ENCODE measurements around the gene BMERB1. TPM values are rescaled to one million over a fixed set of nuclear protein-coding genes. Genes with fewer than 3 reads are reported as not detected.

BMERB1 gene
- total and polyA plus RNA-seq, 7 donors = 26.6 to 133 (median 41.3) TPM

DNA sequence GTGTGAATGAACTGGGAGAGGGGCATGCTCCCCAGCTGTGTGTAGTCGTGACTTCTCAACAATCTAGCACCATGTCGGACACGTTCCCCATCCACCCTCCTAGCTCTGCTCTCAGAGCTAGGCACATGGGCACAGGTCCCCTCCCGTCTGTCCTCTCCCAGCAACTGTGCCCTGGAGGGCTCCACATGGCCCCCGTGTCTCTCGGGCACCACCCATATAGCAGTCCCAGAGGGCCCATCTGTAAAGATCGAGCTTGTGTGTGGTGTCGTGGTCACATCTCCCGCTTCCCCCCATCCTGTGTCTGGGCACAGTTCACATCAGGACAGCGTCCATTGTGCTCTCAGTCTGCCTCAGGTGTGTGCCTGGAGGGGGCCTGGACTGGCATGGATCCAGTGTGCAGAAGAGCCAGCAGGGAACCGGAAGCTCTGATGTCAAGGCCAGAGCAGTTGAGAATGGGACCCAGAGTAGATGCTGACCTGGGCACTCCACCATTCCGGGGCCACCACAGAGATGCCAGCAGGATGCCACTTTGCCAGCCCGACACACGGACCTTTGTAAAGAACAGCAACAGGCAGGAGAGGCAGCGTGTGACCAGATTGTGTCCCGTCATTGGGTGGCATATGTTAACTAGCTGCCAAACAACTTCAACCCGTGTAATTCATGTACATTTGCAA, 152.9 kb downstream of the BMERB1 start:
- TF ChIP-seq, protein P1, sequence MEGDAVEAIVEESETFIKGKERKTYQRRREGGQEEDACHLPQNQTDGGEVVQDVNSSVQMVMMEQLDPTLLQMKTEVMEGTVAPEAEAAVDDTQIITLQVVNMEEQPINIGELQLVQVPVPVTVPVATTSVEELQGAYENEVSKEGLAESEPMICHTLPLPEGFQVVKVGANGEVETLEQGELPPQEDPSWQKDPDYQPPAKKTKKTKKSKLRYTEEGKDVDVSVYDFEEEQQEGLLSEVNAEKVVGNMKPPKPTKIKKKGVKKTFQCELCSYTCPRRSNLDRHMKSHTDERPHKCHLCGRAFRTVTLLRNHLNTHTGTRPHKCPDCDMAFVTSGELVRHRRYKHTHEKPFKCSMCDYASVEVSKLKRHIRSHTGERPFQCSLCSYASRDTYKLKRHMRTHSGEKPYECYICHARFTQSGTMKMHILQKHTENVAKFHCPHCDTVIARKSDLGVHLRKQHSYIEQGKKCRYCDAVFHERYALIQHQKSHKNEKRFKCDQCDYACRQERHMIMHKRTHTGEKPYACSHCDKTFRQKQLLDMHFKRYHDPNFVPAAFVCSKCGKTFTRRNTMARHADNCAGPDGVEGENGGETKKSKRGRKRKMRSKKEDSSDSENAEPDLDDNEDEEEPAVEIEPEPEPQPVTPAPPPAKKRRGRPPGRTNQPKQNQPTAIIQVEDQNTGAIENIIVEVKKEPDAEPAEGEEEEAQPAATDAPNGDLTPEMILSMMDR (IDR thresholded peaks at IDR 0.05) = no peak
- DNase-seq (no peak), ATAC-seq (no peak)
- Histone ChIP-seq H3K9me3 (peaks cover 4% of the 10 kb centered on the region), H3K4me3 (no peak overlapping the region), H3K4me1 (peaks cover 9% of the 10 kb centered on the region), H3K27ac (no peak overlapping the region), H3K27me3 (ENCODE audit: insufficient read depth in 3 of 3, low read length in 2 of 3) (no peaks in the 10 kb centered on the region), H3K36me3 (ENCODE audit: insufficient read depth in 1 of 2, low read depth in 1 of 2) (peaks cover 0 to 39% of the 10 kb centered on the region in 2 donors)
- 94 to 96% (median 95%) methylated on average over 17 of the region's 17 CpGs for WGBS, 3 donors
- intact Hi-C loops (cut with DNase I) = no loop called here

DNA sequence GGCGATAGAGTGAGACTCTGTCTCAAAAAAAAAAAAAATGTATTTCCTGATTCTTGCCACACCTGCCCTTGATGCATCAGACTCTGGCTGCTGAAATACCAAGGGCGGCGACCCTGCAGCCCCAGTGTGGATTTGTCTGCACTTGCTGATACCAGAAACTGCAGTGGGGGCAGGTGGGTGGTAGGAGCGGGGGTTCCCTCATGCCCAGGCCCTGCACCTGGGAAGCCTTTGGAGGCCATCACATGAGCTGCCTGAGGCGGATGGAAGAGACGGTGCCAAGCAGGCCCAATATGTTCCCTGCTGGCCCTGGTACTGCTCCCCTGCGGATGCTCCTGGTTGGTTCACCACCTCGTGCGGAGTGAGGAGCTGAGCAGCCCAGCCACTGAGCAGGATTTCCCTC, 157.9 kb downstream of the BMERB1 start:
- no peak overlapping the region for H3K4me3 ChIP-seq
- DNase-seq = no peak
- peak overlapping the region; percentile 32 for H3K27ac ChIP-seq
- H3K36me3 ChIP-seq (ENCODE audit: insufficient read depth in 1 of 2, low read depth in 1 of 2) = peaks cover 5 to 42% of the 10 kb centered on the region in 2 donors
- H3K27me3 ChIP-seq (ENCODE audit: insufficient read depth in 3 of 3, low read length in 2 of 3) = no peaks in the 10 kb centered on the region
- TF ChIP-seq, protein P1 (IDR thresholded peaks at IDR 0.05) = no peak
- intact Hi-C loops (cut with DNase I) = loop anchor here in 1 of 2 donors (10.0 kb wide), 1 partner anchor 52 kb away; the partner anchor contains the start of gene MARF1
- no peaks in the 10 kb centered on the region for H3K9me3 ChIP-seq
- ATAC-seq = no peak
- 82 to 89% (median 88%) methylated on average over 9 of the region's 9 CpGs for WGBS, 3 donors
- H3K4me1 ChIP-seq = peaks cover 16% of the 10 kb centered on the region

DNA sequence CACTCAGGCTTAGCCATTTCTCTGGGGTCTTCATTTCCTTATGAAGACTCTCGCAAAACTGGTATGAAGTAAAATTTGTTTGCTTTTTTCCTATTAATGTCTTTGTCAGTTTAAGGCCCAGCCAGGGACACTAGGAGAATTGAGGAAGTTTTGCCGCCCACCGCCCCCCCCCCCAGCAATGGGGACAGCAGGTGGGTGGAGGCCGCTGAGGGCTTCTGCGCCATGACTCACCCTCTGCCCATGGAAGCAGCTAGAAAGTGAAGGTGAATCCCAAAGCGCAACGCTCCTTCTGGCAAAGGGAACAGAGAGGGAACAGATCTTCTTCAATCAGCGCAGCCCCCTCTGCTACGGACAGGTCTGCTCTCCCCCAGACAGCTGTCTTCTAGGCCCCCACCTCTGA, 158.8 kb downstream of the BMERB1 start:
- H3K27ac ChIP-seq = peak overlapping the region; percentile 18
- H3K4me3 ChIP-seq = no peak overlapping the region
- H3K4me1 ChIP-seq = peaks cover 19% of the 10 kb centered on the region
- no peaks in the 10 kb centered on the region for H3K27me3 ChIP-seq (ENCODE audit: insufficient read depth in 3 of 3, low read length in 2 of 3)
- WGBS, 3 donors = 87 to 88% (median 88%) methylated on average over 9 of the region's 9 CpGs
- H3K9me3 ChIP-seq = no peaks in the 10 kb centered on the region
- DNase-seq = no peak
- no peak for ATAC-seq
- intact Hi-C loops (cut with DNase I) = loop anchor here in 1 of 2 donors (10.0 kb wide), 1 partner anchor 52 kb away; the partner anchor contains the start of gene MARF1
- peaks cover 5 to 50% of the 10 kb centered on the region in 2 donors for H3K36me3 ChIP-seq (ENCODE audit: insufficient read depth in 1 of 2, low read depth in 1 of 2)
- TF ChIP-seq, protein P1 (IDR thresholded peaks at IDR 0.05) = no peak

DNA sequence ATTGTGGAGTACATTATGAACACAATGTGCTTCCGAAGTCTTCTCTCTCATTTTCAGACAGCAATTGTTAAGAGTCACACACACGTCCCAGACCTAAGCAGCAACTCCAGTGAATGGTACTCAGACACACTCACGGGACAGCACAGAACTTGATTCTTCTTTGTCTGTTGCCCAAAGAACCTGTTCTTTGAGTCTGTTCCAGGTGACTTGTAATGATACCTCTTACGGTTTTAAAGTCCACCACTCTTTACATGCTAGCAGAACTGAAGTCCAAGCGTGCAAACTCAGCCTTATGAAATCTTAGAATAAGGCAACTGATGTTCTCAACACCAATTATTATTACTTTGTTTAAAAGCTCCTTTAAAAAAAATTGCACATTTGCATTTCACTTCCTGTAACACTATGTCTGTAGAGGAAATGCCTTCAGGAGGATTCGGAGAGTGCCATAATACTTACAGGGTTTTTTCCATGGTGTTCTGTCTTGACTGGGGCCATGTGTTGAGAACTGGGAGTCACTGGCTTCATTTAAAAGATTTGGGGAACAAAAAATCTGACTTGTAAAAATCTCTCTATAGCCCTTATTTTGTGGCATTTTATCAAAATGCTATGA, 160.4 kb downstream of the BMERB1 start:
- TF ChIP-seq, protein P1 (IDR thresholded peaks at IDR 0.05) = no peak
- no peaks in the 10 kb centered on the region for H3K9me3 ChIP-seq
- H3K27ac ChIP-seq = peak overlapping the region; percentile 1
- no peak for DNase-seq
- H3K4me3 ChIP-seq = no peak overlapping the region
- no peaks in the 10 kb centered on the region for H3K27me3 ChIP-seq (ENCODE audit: insufficient read depth in 3 of 3, low read length in 2 of 3)
- ATAC-seq = no peak
- peaks cover 20% of the 10 kb centered on the region for H3K4me1 ChIP-seq
- H3K36me3 ChIP-seq (ENCODE audit: insufficient read depth in 1 of 2, low read depth in 1 of 2) = peaks cover 6 to 55% of the 10 kb centered on the region in 2 donors
- intact Hi-C loops (cut with DNase I) = loop anchor here in 1 of 2 donors (10.0 kb wide), 1 partner anchor 50 kb away; the partner anchor contains the start of gene MARF1
- 65 to 83% (median 67%) methylated on average over 6 of the region's 6 CpGs for WGBS, 3 donors
